ENCODE results near the gene PRSS33.

Gene PRSS33

DNA sequence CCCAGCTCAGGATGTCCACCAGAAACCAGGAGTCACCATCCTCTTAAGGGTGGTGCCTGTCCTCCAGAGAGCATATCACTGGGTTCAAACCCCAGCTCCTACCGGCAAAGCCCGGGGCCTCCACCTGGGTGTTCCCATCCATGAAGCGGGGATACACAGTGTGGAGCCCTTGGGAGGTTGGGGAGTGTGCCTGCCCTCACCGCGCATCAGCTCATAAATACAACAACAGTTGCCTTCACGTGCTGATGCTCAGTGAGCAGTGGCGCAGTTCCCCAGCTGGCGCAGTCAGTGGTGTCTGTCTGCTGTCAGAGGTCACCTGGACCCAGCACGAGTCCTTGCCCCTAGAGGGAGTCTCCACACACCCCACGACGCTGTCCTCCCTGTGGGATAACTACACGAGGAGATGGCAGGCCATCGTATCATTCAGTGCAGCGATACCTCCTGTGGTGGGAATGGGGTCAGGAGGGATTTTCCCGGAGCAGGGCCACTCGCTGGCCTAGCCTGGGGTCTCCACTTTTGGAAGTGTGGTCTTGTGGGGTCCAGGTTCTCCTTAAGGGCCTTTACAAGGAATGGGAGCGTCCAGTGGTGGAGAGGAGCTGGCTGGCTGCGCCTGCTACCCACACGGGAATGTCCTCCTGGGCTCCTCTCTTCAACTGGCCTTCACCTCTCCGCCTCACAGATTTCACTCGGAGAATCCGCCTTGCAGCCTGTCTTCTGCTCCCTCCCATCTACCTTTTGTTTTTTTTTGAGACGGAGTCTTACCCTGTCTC, 8.0 kb downstream of the PRSS33 start:
- no peak overlapping the region; the same call in 1 of the 2 replicates for H3K4me3 ChIP-seq (ENCODE audit: low read depth, low read length)
- POLR2A ChIA-PET: no interaction called here
- TF ChIP-seq, protein P1, sequence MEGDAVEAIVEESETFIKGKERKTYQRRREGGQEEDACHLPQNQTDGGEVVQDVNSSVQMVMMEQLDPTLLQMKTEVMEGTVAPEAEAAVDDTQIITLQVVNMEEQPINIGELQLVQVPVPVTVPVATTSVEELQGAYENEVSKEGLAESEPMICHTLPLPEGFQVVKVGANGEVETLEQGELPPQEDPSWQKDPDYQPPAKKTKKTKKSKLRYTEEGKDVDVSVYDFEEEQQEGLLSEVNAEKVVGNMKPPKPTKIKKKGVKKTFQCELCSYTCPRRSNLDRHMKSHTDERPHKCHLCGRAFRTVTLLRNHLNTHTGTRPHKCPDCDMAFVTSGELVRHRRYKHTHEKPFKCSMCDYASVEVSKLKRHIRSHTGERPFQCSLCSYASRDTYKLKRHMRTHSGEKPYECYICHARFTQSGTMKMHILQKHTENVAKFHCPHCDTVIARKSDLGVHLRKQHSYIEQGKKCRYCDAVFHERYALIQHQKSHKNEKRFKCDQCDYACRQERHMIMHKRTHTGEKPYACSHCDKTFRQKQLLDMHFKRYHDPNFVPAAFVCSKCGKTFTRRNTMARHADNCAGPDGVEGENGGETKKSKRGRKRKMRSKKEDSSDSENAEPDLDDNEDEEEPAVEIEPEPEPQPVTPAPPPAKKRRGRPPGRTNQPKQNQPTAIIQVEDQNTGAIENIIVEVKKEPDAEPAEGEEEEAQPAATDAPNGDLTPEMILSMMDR (IDR thresholded peaks at IDR 0.05; ENCODE audit: insufficient read depth, low read length, missing control alignments): no peak
- CTCF ChIA-PET: interaction anchor here (0.7 to 2.1 kb wide), 5 partner anchors 85 to 141 kb away, joined by 3 to 10 read pairs (median 4); no protein-coding TSS in a partner anchor
- DNase-seq (ENCODE audit: low read depth, low spot score): no peak

DNA sequence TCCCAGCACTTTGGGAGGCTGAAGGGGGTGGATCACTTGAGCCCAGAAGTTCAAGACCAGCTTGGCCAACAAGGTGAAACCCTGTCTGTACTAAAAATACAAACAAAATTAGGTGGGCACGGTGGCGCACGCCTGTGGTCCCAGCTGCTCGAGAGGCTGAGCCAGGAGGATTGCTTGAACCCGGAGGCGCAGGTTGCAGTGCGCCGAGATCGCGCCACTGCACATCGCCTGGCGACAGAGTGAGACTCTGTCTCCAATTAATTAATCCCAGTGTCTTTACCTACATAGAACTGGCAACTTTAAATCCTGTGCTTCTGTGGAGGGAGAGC, 8.8 kb downstream of the PRSS33 start:
- H3K4me3 ChIP-seq (ENCODE audit: low read depth, low read length): peak overlapping the region; percentile 96
- POLR2A ChIA-PET: interaction anchor here (3.3 kb wide), 1 partner anchor 89 kb away, joined by 12 read pairs; no protein-coding TSS in a partner anchor
- CTCF ChIA-PET: interaction anchor here (0.6 to 2.1 kb wide), 5 partner anchors 75 to 142 kb away, joined by 3 to 10 read pairs (median 4); no protein-coding TSS in a partner anchor

DNA sequence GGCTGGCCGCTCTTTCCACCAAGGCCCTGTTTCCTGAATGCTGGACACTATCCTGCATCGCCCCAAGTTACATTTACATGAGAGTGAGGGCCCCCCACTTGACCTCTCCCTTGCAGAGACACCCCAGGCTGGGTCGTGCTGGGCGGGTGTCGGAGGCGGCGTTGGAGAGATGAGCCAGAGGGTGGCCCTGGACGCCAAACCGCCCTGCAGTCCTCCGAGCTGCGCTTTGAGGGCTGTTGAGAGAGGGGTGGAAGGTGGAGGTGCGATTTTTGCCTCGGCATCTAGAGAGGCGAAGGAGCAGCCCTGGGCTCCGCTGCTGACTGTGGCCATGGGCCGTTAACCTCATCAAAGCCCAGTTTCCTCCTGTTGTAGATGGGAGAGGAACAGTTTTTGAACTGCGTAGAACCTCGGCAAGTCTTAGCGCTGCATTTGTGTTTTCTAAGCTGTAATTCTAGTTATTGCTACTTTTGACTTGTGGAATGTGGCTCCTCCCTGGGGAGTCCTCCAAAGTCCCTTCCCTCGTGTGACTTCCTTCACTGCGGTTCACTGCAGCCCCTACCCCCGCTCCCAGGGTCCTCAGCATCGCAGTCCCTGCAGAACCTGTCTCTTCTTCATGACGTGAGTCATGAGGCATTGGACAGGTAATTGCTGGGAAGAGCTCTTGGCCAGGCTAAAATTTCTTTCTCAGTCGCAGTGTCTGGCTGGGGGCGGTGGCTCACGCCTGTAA, 9.3 kb downstream of the PRSS33 start:
- TF ChIP-seq, protein P1 (IDR thresholded peaks at IDR 0.05; ENCODE audit: insufficient read depth, low read length, missing control alignments): no peak
- peak overlapping the region; percentile 96 for H3K4me3 ChIP-seq (ENCODE audit: low read depth, low read length)
- DNase-seq (ENCODE audit: low read depth, low spot score): no peak
- CTCF ChIA-PET: interaction anchor here (0.6 to 2.1 kb wide), 7 partner anchors 44 to 286 kb away, joined by 3 to 10 read pairs (median 3); no protein-coding TSS in a partner anchor
- POLR2A ChIA-PET: interaction anchor here (0.6 to 3.3 kb wide), 3 partner anchors 25 to 132 kb away, joined by 4 to 12 read pairs (median 6); partner anchors contain the start of gene SRRM2

More for the DNA sequence above, 8.8 kb downstream of the PRSS33 start:
- TF ChIP-seq, protein P1 (IDR thresholded peaks at IDR 0.05; ENCODE audit: insufficient read depth, low read length, missing control alignments): no peak
- no peak for DNase-seq (ENCODE audit: low read depth, low spot score)

DNA sequence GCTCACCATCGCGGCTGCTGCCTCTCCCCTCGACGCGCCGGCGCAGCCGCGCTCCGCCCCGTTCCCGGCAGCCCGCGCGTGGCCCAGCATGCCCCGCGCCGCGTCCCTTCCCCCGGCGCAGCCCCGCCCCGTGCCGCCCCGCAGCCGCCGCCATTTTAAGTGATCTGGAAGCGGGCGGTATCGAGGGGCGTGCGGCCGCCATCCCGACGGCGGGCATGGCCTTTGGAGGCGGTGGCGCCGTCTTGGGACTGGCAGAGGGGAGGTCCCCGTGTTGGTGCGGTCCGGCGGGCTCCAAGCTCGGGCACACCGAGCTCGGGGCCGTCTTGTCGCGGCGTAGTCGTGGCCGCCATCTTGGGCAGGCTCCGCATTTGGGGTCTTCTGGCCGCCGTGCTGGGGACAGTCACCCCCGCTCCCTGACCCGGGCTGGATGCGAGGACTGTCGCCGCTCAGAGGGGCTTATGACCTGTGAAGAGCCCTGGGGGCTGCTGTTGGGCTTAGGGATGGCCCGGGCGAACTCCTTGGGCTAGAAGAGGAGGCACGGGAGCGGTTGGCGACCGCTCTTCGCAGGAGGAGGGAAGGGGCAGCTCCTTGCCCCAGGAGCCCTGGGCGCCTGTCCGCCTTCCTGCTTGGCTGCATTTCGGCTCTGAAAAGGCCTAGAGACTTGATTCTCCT, 10.0 kb downstream of the PRSS33 start, which contains the start of gene ELOB:
Gene ELOB, minus strand, starts transcription at position 50 of the 672 bp plus-strand sequence. Its CDS starts 41 bp downstream, at position 9.
- ChIA-PET POLR2A (interaction anchor here (0.6 to 3.3 kb wide), 5 partner anchors 24 to 133 kb away, joined by 3 to 12 read pairs (median 6); partner anchors contain the start of gene SRRM2), CTCF (interaction anchor here (0.7 to 2.1 kb wide), 5 partner anchors 45 to 287 kb away, joined by 3 to 10 read pairs (median 3); no protein-coding TSS in a partner anchor)
- TF ChIP-seq, protein P1 (IDR thresholded peaks at IDR 0.05; ENCODE audit: insufficient read depth, low read length, missing control alignments): no peak
- peak within 1 kb of the TSS; percentile 96 for H3K4me3 ChIP-seq (ENCODE audit: low read depth, low read length)
- no peak for DNase-seq (ENCODE audit: low read depth, low spot score)

DNA sequence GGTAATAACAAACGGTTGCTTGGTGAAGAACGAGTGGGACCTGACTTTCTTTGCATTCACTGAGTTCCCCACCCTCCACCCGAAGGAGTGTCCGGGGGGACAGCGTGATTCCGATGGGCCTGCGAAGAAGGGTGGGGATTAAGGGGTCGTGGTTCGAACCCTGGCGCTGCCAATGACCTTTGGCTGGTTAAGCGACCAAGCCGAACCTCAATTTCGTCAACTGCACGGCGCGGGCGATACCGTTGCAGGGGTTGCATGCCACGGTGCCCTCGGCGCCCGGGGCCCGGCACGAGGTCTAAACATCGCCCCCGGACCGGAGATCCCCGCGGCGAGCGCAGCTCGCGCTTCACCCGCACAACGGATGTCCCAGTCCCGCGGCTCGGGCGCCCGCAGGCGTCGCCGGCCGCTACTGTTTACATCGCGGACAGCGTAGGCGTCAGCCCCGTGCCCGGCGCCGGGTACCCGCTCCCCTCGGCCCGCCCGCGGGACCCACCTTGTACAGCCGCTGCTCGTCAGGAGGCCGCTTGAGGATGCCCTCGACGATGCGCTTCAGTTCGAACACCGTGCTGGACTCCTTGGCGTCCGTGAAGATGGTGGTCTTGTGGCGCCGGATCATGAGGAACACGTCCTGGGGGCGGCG, 10.7 kb downstream of the PRSS33 start:
- DNase-seq (ENCODE audit: low read depth, low spot score): no peak
- TF ChIP-seq, protein P1 (IDR thresholded peaks at IDR 0.05; ENCODE audit: insufficient read depth, low read length, missing control alignments): no peak
- peak overlapping the region; percentile 87 for H3K4me3 ChIP-seq (ENCODE audit: low read depth, low read length)
- ChIA-PET POLR2A (interaction anchor here (0.7 to 3.3 kb wide), 4 partner anchors 23 to 94 kb away, joined by 3 to 12 read pairs (median 8); partner anchors contain the start of genes KCTD5 and SRRM2), CTCF (interaction anchor here (1.1 to 1.4 kb wide), 4 partner anchors 24 to 94 kb away, joined by 3 to 8 read pairs (median 4); partner anchors contain the start of gene SRRM2)

Measured in AG04449 (cell line).